ENCODE measurements around the gene BTRC. TPM values are rescaled to one million over a fixed set of nuclear protein-coding genes. Genes with fewer than 3 reads are reported as not detected.

Gene BTRC
- total RNA-seq, 4 donors from 2014 or later: 8.0 to 15.1 (median 10.4) TPM

DNA sequence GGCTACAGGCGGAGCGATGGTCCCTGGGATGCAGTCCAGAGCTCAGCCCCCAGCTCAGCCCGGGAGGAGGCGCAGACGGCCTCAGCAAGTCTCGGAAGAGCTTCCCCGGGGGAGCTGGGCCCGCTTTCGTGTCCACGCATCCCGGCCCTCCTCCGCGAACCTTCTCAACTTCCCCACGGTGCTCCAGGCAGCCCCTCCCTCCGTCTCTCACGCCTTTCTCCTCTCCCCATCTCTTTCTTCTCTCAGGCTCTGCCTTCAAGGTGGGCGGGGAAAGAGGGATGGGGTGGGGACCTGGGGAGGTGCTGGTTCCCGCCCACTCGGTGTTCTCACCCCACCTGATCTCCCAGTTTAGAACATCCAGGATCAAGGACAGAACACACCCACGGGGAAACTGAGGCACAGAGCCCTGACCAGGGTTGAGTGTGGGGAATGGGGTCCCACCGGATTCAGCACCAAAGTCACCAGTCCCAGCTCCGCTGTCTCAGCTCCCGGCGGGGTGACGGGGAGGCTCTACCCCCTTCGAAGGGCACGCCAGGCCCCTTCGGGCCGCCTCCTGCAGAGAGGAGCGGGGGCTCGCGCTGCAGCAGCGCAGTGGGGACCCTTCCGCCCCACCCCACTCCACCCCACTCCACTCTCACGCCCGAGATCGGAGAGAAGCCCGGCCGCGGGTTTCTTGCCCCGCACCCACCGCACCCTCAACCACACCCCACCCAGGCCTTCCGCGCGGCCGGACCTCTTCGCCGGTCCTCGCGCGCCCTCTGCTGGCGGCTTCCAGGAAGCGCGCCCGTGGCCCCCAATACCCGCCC lies 215.9 kb downstream of the BTRC start:
- no peaks in the 10 kb centered on the region for H3K36me3 ChIP-seq
- H3K4me3 ChIP-seq: peak overlapping the region; percentile 45 to 74 (median 66)
- H3K27ac ChIP-seq: peak overlapping the region in 3 of 4 donors; percentile 61 to 74 (median 66)
- DNase-seq: no peak
- intact Hi-C loops (cut with DNase I): loop anchor here (5.0 to 10.0 kb wide), 2 partner anchors 275 to 353 kb away; no protein-coding TSS in a partner anchor
- peaks cover 19 to 32% (median 22%) of the 10 kb centered on the region in 3 donors for H3K4me1 ChIP-seq
- TF ChIP-seq CTCF (IDR thresholded peaks at IDR 0.05) (peak; percentile 79 to 96 (median 85)), POLR2A (IDR thresholded peaks at IDR 0.05) (no peak)
- peaks cover 4 to 66% (median 15%) of the 10 kb centered on the region in 4 donors for H3K27me3 ChIP-seq
- H3K9me3 ChIP-seq: peaks cover 0 to 12% (median 7%) of the 10 kb centered on the region in 3 donors
- 1 to 2% methylated on average over 22 to 30 of the region's 56 CpGs for WGBS, 2 donors

GRCh38 chr10:101570428-101571270 lies 216.7 kb downstream of the BTRC start:
- H3K9me3 ChIP-seq: peaks cover 0 to 12% (median 7%) of the 10 kb centered on the region in 3 donors
- intact Hi-C loops (cut with DNase I): loop anchor here (10.0 kb wide), 1 partner anchor 276 kb away; no protein-coding TSS in a partner anchor
- peak overlapping the region; percentile 45 to 74 (median 66) for H3K4me3 ChIP-seq
- H3K4me1 ChIP-seq: peaks cover 19 to 32% (median 22%) of the 10 kb centered on the region in 3 donors
- WGBS, 2 donors: 2 to 48% methylated on average over 6 of the region's 37 CpGs
- peaks cover 0 to 58% (median 13%) of the 10 kb centered on the region in 4 donors for H3K27me3 ChIP-seq
- TF ChIP-seq POLR2A (IDR thresholded peaks at IDR 0.05) (no peak), CTCF (IDR thresholded peaks at IDR 0.05) (no peak)
- peak overlapping the region in 2 of 4 donors; percentile 61 to 74 for H3K27ac ChIP-seq
- DNase-seq: no peak
- H3K36me3 ChIP-seq: no peaks in the 10 kb centered on the region

DNA sequence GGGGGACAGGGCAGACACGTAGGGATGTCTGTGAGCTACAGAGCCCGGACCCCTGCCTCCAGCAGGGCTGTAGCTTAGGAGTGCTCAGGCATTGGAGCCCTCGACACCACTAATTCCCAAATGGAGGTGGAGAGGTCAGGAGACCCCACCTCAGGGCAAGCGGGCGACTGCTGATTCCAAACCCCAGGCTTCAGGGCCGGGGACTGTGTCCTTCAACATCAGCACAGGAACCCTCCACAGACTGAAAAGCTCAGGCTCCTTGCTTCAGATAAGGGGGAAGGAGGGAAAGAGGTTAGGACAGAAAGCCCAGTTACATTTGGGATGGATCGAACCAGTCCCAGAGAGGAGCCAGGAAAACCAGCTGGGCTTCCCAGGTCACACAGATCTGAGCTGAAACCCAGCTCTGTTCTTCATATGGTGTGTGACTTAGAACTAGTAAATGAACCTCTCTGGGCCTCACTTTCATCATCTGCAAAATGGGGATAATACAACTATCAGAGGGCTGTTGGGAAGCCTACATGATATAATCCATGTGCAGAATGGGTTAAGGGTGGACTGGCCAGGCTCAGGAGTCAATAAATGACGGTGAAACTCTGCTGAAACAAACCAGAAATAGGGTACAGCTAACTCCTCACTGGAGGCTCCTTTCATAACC lies 217.4 kb downstream of the BTRC start:
- no peak overlapping the region for H3K4me3 ChIP-seq

GRCh38 chr10:101572126-101572525 lies 218.2 kb downstream of the BTRC start:
- Histone ChIP-seq H3K9me3 (peaks cover 0 to 12% (median 7%) of the 10 kb centered on the region in 3 donors), H3K4me3 (no peak overlapping the region), H3K27ac (no peak overlapping the region), H3K36me3 (peaks cover 0 to 5% (median 0%) of the 10 kb centered on the region in 3 donors), H3K27me3 (peaks cover 0 to 43% (median 4%) of the 10 kb centered on the region in 4 donors), H3K4me1 (peaks cover 17 to 21% (median 19%) of the 10 kb centered on the region in 3 donors)
- no peak for DNase-seq
- intact Hi-C loops (cut with DNase I): loop anchor here (10.0 kb wide), 1 partner anchor 277 kb away; no protein-coding TSS in a partner anchor
- TF ChIP-seq POLR2A (IDR thresholded peaks at IDR 0.05) (no peak), CTCF (IDR thresholded peaks at IDR 0.05) (no peak)
- WGBS, 2 donors: 82 to 88% methylated on average over 7 of the region's 7 CpGs

More for the DNA sequence above, 217.4 kb downstream of the BTRC start:
- TF ChIP-seq CTCF (IDR thresholded peaks at IDR 0.05) (no peak), POLR2A (IDR thresholded peaks at IDR 0.05) (no peak)
- 61 to 76% methylated on average over 2 to 8 of the region's 8 CpGs for WGBS, 2 donors
- no peak for DNase-seq
- H3K27me3 ChIP-seq: peaks cover 0 to 51% (median 10%) of the 10 kb centered on the region in 4 donors
- intact Hi-C loops (cut with DNase I): loop anchor here (10.0 kb wide), 1 partner anchor 277 kb away; no protein-coding TSS in a partner anchor
- H3K4me1 ChIP-seq: peaks cover 19 to 28% (median 22%) of the 10 kb centered on the region in 3 donors
- H3K36me3 ChIP-seq: no peaks in the 10 kb centered on the region
- no peak overlapping the region for H3K27ac ChIP-seq
- H3K9me3 ChIP-seq: peaks cover 0 to 12% (median 7%) of the 10 kb centered on the region in 3 donors
